GM19351 (cell line): Measurements from ENCODE around the gene SYNE2.
A peak's percentile ranks its signal among the peaks of the same experiment; 100 is the strongest.
"Not testable (repeated sequence)": the region's sequence is repeated elsewhere in the genome, so short reads cannot be mapped to it uniquely, and the experiment has no call there.

ENCODE experiments used
- ATAC-seq: cut with Tn5 transposase; IDR thresholded peaks from one replicate; pipeline ENCODE4 v1.9.1; 2021; ENCODE audit warnings: mild to moderate bottlenecking, moderate library complexity; ENCODE audit not compliant: unreplicated experiment

The SYNE2 gene

GRCh38 chr14:64186231-64187129, 333.7 kb downstream of the SYNE2 start:
- no peak for ATAC-seq

GRCh38 chr14:64187331-64187730, 334.5 kb downstream of the SYNE2 start:
- no peak for ATAC-seq

- ATAC-seq: no peak
Observed at GRCh38 chr14:64190974-64191502, 338.2 kb downstream of the SYNE2 start.

GRCh38 chr14:64191756-64192155, 339.0 kb downstream of the SYNE2 start:
- ATAC-seq: no peak

- ATAC-seq: no peak
Observed at GRCh38 chr14:64193821-64194220, 341.0 kb downstream of the SYNE2 start.

- no peak for ATAC-seq
Observed at GRCh38 chr14:64194404-64194803, 341.6 kb downstream of the SYNE2 start.

- ATAC-seq: no peak
Observed at GRCh38 chr14:64195199-64195598, 342.4 kb downstream of the SYNE2 start.

GRCh38 chr14:64196056-64196455, 343.3 kb downstream of the SYNE2 start:
- no peak for ATAC-seq

GRCh38 chr14:64196814-64197411, 344.1 kb downstream of the SYNE2 start:
- ATAC-seq: no peak

GRCh38 chr14:64197996-64198395, 345.2 kb downstream of the SYNE2 start:
- no peak for ATAC-seq

- no peak for ATAC-seq
Observed at GRCh38 chr14:64198486-64198885, 345.7 kb downstream of the SYNE2 start.

- ATAC-seq: no peak
Observed at GRCh38 chr14:64200170-64200569, 347.4 kb downstream of the SYNE2 start.

- ATAC-seq: no peak
Observed at GRCh38 chr14:64201296-64201695, 348.5 kb downstream of the SYNE2 start.

- no peak for ATAC-seq
Observed at GRCh38 chr14:64201921-64202545, 349.2 kb downstream of the SYNE2 start.

GRCh38 chr14:64202716-64203115, 349.9 kb downstream of the SYNE2 start:
- ATAC-seq: no peak

GRCh38 chr14:64203366-64204006, 350.7 kb downstream of the SYNE2 start:
- ATAC-seq: no peak

GRCh38 chr14:64208261-64208660, 355.5 kb downstream of the SYNE2 start:
- no peak for ATAC-seq

- ATAC-seq: no peak
Observed at GRCh38 chr14:64208981-64209380, 356.2 kb downstream of the SYNE2 start.

- ATAC-seq: peak; percentile 83
Observed at GRCh38 chr14:64209444-64210131, 356.8 kb downstream of the SYNE2 start.

- ATAC-seq: no peak
Observed at GRCh38 chr14:64210216-64210615, 357.4 kb downstream of the SYNE2 start.

- ATAC-seq: not testable (repeated sequence)
Observed at GRCh38 chr14:64210912-64211311, 358.1 kb downstream of the SYNE2 start.
